Left colon (tissue), 2 donors: ENCODE results near the gene FAM120B. TPM values are rescaled to one million over a fixed set of nuclear protein-coding genes. Genes with fewer than 3 reads are reported as not detected.
A peak's percentile ranks its signal among the peaks of the same experiment; 100 is the strongest.
"Not testable (repeated sequence)": the region's sequence is repeated elsewhere in the genome, so short reads cannot be mapped to it uniquely, and the experiment has no call there.

ENCODE experiments used
- ATAC-seq: fragments of 200-7000 bp; cut with Tn5 transposase; one replicate; pipeline ENCODE4 v1.9.1; 2020; ENCODE audit warnings: mild to moderate bottlenecking, moderate library complexity
- DNase-seq, 2 donors: peaks; one replicate each; pipeline ENCODE4 v3.0.0-alpha.2; 2020
- intact Hi-C, 2 donors: fragments of 100-400 bp; cut with DNase I in 1 of 2; cut with micrococcal nuclease in 1 of 2; formaldehyde crosslinking; loops; one replicate each; pipeline versions ENCODE4 v1.11.2 to v1.14.0; 2022; cut with DNase I, micrococcal nuclease
- total RNA-seq, 2 donors: library from RNA; stranded (reverse); fragmentation: NEBNext Ultra II Directional; extraction: Animal tissue kit (Norgen Biotek cat#: 25700); gene quantifications; one replicate each; pipeline ENCODE4 v1.2.1, GENCODE V29; 2021
- donor health status: DM: no; HTN: no; CAD: no.
- donor health status: DM: yes; HTN: yes; CAD: no.

FAM120B gene
- total RNA-seq, 2 donors from 2014 or later = 30.3 to 31.1 TPM

- ATAC-seq (no peak), DNase-seq (no peak)
- intact Hi-C loops = no loop called here
Measured at GRCh38 chr6:170317076-170317475, 10.5 kb downstream of the FAM120B start.

GRCh38 chr6:170317718-170318117 is 11.2 kb downstream of the FAM120B start:
- no peak for ATAC-seq
- no peak for DNase-seq
- intact Hi-C loops = no loop called here

- intact Hi-C loops = no loop called here
- DNase-seq = no peak
- no peak for ATAC-seq
Measured at GRCh38 chr6:170329321-170329720, 22.8 kb downstream of the FAM120B start.

- intact Hi-C loops, ATAC-seq, DNase-seq: not testable (repeated sequence)
Measured at GRCh38 chr6:170335199-170335598, 28.6 kb downstream of the FAM120B start.

- no peak for ATAC-seq
- intact Hi-C loops = no loop called here
- no peak for DNase-seq
Measured at GRCh38 chr6:170344631-170345576, 38.3 kb downstream of the FAM120B start.

- intact Hi-C loops = no loop called here
- no peak for DNase-seq
- no peak for ATAC-seq
Measured at GRCh38 chr6:170345662-170346061, 39.1 kb downstream of the FAM120B start.

- DNase-seq (no peak), ATAC-seq (no peak)
- intact Hi-C loops = no loop called here
Measured at GRCh38 chr6:170346649-170347048, 40.1 kb downstream of the FAM120B start.

- ATAC-seq (no peak), DNase-seq (no peak)
- intact Hi-C loops = no loop called here
Measured at GRCh38 chr6:170347091-170347490, 40.5 kb downstream of the FAM120B start.

GRCh38 chr6:170347975-170348374 is 41.4 kb downstream of the FAM120B start:
- ATAC-seq (no peak), DNase-seq (no peak)
- intact Hi-C loops = no loop called here

- DNase-seq, ATAC-seq, intact Hi-C loops: not testable (repeated sequence)
Measured at GRCh38 chr6:170351456-170351855, 44.9 kb downstream of the FAM120B start.

GRCh38 chr6:170355190-170355589 is 48.6 kb downstream of the FAM120B start:
- DNase-seq, ATAC-seq, intact Hi-C loops: not testable (repeated sequence)

GRCh38 chr6:170355661-170356060 is 49.1 kb downstream of the FAM120B start:
- ATAC-seq = no peak
- intact Hi-C loops = no loop called here
- no peak for DNase-seq

- intact Hi-C loops = no loop called here
- DNase-seq (no peak), ATAC-seq (no peak)
Measured at GRCh38 chr6:170357812-170358211, 51.3 kb downstream of the FAM120B start.

- DNase-seq (peak; percentile 50 to 63), ATAC-seq (peak; percentile 88)
- intact Hi-C loops = no loop called here
Measured at GRCh38 chr6:170358496-170358895, 51.9 kb downstream of the FAM120B start.

GRCh38 chr6:170360476-170360875 is 53.9 kb downstream of the FAM120B start:
- DNase-seq (no peak), ATAC-seq (no peak)
- intact Hi-C loops = no loop called here

- intact Hi-C loops = no loop called here
- DNase-seq (no peak), ATAC-seq (no peak)
Measured at GRCh38 chr6:170361335-170361734, 54.8 kb downstream of the FAM120B start.

- DNase-seq (no peak), ATAC-seq (no peak)
- intact Hi-C loops = no loop called here
Measured at GRCh38 chr6:170362121-170362520, 55.6 kb downstream of the FAM120B start.

GRCh38 chr6:170363255-170363654 is 56.7 kb downstream of the FAM120B start:
- intact Hi-C loops = no loop called here
- no peak for ATAC-seq
- DNase-seq = no peak

- ATAC-seq (no peak), DNase-seq (no peak)
- intact Hi-C loops = no loop called here
Measured at GRCh38 chr6:170365121-170365520, 58.6 kb downstream of the FAM120B start.

GRCh38 chr6:170365593-170365992 is 59.0 kb downstream of the FAM120B start:
- DNase-seq = no peak
- no peak for ATAC-seq
- intact Hi-C loops = no loop called here
